ENCODE measurements around the gene CHML.

The CHML gene

GRCh38 chr1:241630476-241630875, 9.7 kb downstream of the CHML start:
- Histone ChIP-seq H3K4me3 (ENCODE audit: low read depth in 1 of 2, low read length in 1 of 2) (no peak overlapping the region), H3K9me3 (no peaks in the 10 kb centered on the region), H3K36me3 (no peaks in the 10 kb centered on the region), H3K4me1 (ENCODE audit: control insufficient read depth in 1 of 2, insufficient read depth in 1 of 2, low read depth in 1 of 2, low read length in 1 of 2) (peaks cover 11 to 12% of the 10 kb centered on the region in 2 experiments), H3K27me3 (no peaks in the 10 kb centered on the region), H3K27ac (no peak overlapping the region)
- no peak for TF ChIP-seq CTCF (IDR thresholded peaks at IDR 0.05)

GRCh38 chr1:241630005-241630404, 10.2 kb downstream of the CHML start:
- no peaks in the 10 kb centered on the region for H3K27me3 ChIP-seq

GRCh38 chr1:241627453-241628259, 12.5 kb downstream of the CHML start:
- peak; percentile 20 for TF ChIP-seq CTCF (IDR thresholded peaks at IDR 0.05)
- Histone ChIP-seq H3K27ac (peak overlapping the region; percentile 67), H3K27me3 (no peaks in the 10 kb centered on the region), H3K4me1 (ENCODE audit: control insufficient read depth in 1 of 2, insufficient read depth in 1 of 2, low read depth in 1 of 2, low read length in 1 of 2) (peaks cover 11 to 12% of the 10 kb centered on the region in 2 experiments), H3K36me3 (no peaks in the 10 kb centered on the region), H3K4me3 (ENCODE audit: low read depth in 1 of 2, low read length in 1 of 2) (peak overlapping the region in 1 of 2 experiments; percentile 28), H3K9me3 (no peaks in the 10 kb centered on the region)

More at GRCh38 chr1:241630005-241630404, 10.2 kb downstream of the CHML start:
- Histone ChIP-seq H3K36me3 (no peaks in the 10 kb centered on the region), H3K27ac (no peak overlapping the region), H3K4me3 (ENCODE audit: low read depth in 1 of 2, low read length in 1 of 2) (no peak overlapping the region), H3K4me1 (ENCODE audit: control insufficient read depth in 1 of 2, insufficient read depth in 1 of 2, low read depth in 1 of 2, low read length in 1 of 2) (peaks cover 11 to 12% of the 10 kb centered on the region in 2 experiments), H3K9me3 (no peaks in the 10 kb centered on the region)
- no peak for TF ChIP-seq CTCF (IDR thresholded peaks at IDR 0.05)

GRCh38 chr1:241624935-241625334, 15.2 kb downstream of the CHML start:
- Histone ChIP-seq H3K36me3 (no peaks in the 10 kb centered on the region), H3K27me3 (no peaks in the 10 kb centered on the region), H3K9me3 (no peaks in the 10 kb centered on the region), H3K27ac (no peak overlapping the region), H3K4me1 (ENCODE audit: control insufficient read depth in 1 of 2, insufficient read depth in 1 of 2, low read depth in 1 of 2, low read length in 1 of 2) (peaks cover 11 to 12% of the 10 kb centered on the region in 2 experiments), H3K4me3 (ENCODE audit: low read depth in 1 of 2, low read length in 1 of 2) (no peak overlapping the region)
- no peak for TF ChIP-seq CTCF (IDR thresholded peaks at IDR 0.05)

- no peak overlapping the region for H3K4me3 ChIP-seq (ENCODE audit: low read depth in 1 of 2, low read length in 1 of 2)
- H3K27ac ChIP-seq, result no peak overlapping the region
- no peaks in the 10 kb centered on the region for H3K36me3 ChIP-seq
- TF ChIP-seq CTCF (IDR thresholded peaks at IDR 0.05), result no peak
- peaks cover 4 to 5% of the 10 kb centered on the region in 2 experiments for H3K4me1 ChIP-seq (ENCODE audit: control insufficient read depth in 1 of 2, insufficient read depth in 1 of 2, low read depth in 1 of 2, low read length in 1 of 2)
- H3K27me3 ChIP-seq, result no peaks in the 10 kb centered on the region
- H3K9me3 ChIP-seq, result no peaks in the 10 kb centered on the region
Measured at GRCh38 chr1:241622669-241623068, 17.5 kb downstream of the CHML start.

All from neutrophil (primary cell).